Omental fat pad (tissue), 4 donors: ENCODE measurements around the gene NPAS3. TPM values are rescaled to one million over a fixed set of nuclear protein-coding genes. Genes with fewer than 3 reads are reported as not detected.

Experiments used
- ATAC-seq: fragments of 150-250 bp; one replicate; pipeline ENCODE4 v1.9.1; 2016; ENCODE audit warnings: mild to moderate bottlenecking, moderate library complexity; ENCODE audit not compliant: low FRiP score
- DNase-seq: peaks from one replicate; pipeline ENCODE4 v3.0.0-alpha.2; 2019; ENCODE audit warnings: low spot score
- total RNA-seq, 4 donors: library from RNA; depleted of rRNA; stranded (reverse); fragments of >200 nt; gene quantifications; one replicate each; pipeline ENCODE4 v1.1.0, GENCODE V29; 2016
- TF ChIP-seq, protein P1 (sequence below), 3 donors: fragments of 450-650 bp; IDR thresholded peaks; one replicate each; pipeline ENCODE4 v1.5.1; 2016 to 2017; ENCODE audit warnings: antibody characterized with exemption in 3 of 3, mild to moderate bottlenecking in 3 of 3, moderate library complexity in 2 of 3

NPAS3 gene
- total RNA-seq, 4 donors from 2014 or later, result 0.79 to 6.0 (median 2.5) TPM

DNA sequence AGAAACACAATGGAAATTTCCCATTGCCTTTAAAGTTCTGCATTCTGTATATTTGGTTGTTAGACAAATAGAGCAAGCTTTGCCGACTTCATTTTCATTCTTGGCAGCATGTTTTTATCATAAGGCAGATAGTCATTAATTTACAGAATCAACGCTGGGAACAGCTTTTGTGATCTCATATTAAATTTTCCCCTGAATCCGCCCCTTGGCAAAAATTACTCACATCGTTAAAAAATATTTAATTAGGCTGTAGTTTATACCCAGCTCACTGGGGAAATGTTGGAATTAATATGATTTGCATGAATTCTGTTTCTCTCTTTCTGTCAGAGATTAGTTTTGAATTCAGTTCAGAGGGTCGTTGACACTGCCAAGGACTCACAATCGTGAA is 714.6 kb downstream of the NPAS3 start:
- ATAC-seq (no peak), DNase-seq (no peak)

DNA sequence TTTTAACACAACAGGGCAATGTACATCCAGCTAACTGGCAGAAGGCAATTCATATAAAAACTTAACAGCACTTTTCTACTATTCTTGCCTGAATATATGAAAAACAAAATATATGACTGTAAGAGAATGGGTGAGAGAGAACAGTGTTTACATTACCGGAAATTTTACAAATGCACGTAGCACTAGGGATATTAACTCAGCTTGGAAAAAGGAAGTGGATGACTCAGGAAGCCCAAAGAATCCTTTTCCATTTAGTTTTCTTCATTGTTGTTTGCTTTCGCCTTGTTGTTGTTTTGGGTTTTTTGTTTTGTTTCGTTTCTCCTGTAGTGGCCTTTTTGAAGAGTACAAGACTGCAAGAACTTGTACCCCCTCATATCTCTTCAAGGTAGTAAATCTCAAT is 716.7 kb downstream of the NPAS3 start:
- ATAC-seq (no peak), DNase-seq (no peak)
- TF ChIP-seq, protein P1, sequence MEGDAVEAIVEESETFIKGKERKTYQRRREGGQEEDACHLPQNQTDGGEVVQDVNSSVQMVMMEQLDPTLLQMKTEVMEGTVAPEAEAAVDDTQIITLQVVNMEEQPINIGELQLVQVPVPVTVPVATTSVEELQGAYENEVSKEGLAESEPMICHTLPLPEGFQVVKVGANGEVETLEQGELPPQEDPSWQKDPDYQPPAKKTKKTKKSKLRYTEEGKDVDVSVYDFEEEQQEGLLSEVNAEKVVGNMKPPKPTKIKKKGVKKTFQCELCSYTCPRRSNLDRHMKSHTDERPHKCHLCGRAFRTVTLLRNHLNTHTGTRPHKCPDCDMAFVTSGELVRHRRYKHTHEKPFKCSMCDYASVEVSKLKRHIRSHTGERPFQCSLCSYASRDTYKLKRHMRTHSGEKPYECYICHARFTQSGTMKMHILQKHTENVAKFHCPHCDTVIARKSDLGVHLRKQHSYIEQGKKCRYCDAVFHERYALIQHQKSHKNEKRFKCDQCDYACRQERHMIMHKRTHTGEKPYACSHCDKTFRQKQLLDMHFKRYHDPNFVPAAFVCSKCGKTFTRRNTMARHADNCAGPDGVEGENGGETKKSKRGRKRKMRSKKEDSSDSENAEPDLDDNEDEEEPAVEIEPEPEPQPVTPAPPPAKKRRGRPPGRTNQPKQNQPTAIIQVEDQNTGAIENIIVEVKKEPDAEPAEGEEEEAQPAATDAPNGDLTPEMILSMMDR (IDR thresholded peaks at IDR 0.05), result no peak

More for the DNA sequence above, 714.6 kb downstream of the NPAS3 start:
- TF ChIP-seq, protein P1 (IDR thresholded peaks at IDR 0.05), result no peak

DNA sequence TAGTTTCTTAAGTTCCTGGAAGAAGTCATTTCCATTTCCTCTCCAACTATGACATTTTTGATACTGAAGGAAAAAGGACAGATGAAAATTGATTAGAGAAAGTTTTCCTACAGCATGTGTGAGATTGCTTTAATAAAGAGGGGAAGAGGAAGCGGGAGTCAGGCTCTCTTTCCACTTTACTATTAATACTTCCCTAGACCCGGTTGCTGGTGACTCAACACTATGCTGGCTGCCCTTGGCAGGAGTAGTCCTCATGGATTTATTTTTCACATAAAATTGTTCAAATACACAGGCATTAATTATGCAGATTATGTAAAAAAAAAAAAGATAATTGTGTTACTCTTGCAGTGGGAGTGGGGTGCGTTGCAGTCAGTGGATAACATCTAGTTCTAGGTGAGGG is 718.8 kb downstream of the NPAS3 start:
- TF ChIP-seq, protein P1 (IDR thresholded peaks at IDR 0.05), result no peak
- no peak for DNase-seq
- no peak for ATAC-seq

DNA sequence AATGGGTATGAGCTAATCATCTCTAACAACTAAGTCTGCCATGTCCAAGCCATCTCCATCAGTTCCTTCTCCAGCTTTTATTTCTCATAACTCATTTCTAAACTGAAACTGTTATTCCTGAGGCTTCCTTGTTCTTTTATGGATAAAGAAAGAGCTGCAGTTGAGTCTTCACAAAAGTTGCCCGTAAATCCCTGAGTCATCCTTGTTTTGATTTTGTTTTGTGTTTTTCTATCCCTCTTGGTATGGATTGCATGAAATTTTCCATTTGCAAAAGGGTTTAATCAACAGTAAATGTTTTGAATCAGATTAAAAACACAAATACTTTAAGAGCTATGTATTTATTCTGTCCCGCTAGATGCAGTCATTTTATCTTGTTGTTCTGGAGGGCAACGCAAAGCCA is 721.6 kb downstream of the NPAS3 start:
- TF ChIP-seq, protein P1 (IDR thresholded peaks at IDR 0.05), result no peak
- ATAC-seq, result no peak
- DNase-seq, result no peak

DNA sequence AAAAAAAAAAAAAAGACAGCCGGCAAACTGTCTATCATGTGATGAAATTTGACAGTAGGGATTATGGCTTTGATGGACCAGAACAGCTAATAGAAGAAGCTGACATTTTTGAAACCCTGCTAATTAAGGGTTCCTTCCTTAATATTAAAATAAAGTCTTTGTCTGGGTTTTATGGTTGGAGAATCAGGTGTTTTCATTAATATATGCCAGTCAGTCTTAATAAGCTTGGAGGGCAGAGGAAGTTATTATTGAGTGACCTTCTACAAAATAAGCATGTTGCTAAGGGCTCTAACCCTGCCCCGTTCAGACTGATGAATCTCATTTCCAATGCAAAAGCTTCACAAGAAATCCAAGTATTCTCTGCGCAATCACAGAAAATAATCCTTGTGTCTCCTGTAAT is 722.4 kb downstream of the NPAS3 start:
- DNase-seq (no peak), ATAC-seq (no peak)
- TF ChIP-seq, protein P1 (IDR thresholded peaks at IDR 0.05), result no peak

DNA sequence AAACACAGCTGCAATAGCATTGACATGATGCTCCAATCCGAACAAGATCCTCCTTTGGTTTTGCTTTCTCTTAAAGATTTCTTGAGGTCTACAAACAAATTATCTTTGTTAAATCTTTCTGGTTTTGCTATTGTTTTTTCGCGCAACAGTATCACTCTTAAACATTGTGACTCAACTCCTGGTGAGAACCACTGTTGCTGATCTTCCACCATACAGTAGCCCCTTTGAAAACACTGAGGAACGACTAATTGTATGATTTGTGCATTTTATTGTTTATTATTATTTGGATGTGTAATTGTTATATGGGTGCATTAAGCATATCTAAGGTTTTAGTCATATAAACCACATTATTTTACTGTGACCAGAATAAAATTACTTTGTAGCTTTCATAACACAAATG is 729.4 kb downstream of the NPAS3 start:
- TF ChIP-seq, protein P1 (IDR thresholded peaks at IDR 0.05), result no peak
- no peak for DNase-seq

DNA sequence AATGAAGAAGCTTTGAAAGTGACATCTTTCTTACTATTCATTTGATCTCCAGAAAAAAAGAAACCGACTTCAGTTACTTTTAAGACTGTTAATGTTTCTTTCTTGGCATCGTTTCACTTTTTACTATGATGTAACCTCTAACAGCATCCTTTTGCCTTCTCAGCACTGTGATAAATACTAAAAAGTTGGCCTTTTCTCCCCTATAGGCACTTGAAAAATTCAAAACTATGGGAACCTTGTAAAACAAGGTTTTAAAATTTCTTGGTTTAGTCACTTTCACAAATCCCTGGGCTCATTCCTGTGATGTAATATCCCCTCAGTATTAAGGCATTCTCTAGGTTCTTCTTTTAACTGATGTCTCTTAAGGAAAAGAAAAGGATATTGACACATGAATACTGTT is 730.4 kb downstream of the NPAS3 start:
- ATAC-seq (no peak), DNase-seq (no peak)
- TF ChIP-seq, protein P1 (IDR thresholded peaks at IDR 0.05), result no peak

More for the DNA sequence above, 729.4 kb downstream of the NPAS3 start:
- no peak for ATAC-seq
